SK-N-SH treated with all-trans-retinoic acid at 6 μM for 48 hours (cell line): Measurements from ENCODE around the gene LYSET.
"Not testable (repeated sequence)": the region's sequence is repeated elsewhere in the genome, so short reads cannot be mapped to it uniquely, and the experiment has no call there.

ENCODE experiments used
- ATAC-seq: fragments of 200-7000 bp; cut with Tn5 transposase; 3 replicates; pipeline ENCODE4 v1.9.1; 2020; ENCODE audit warnings: mild to moderate bottlenecking, moderate library complexity
- BACH2 ChIP-seq: fragments of 250-450 bp; sonication (Bioruptor Pico); IDR thresholded peaks from 2 replicates; pipeline ENCODE4 v1.9.0; 2021; ENCODE audit warnings: mild to moderate bottlenecking, borderline replicate concordance
- CSDC2 ChIP-seq: fragments of 250-450 bp; sonication (Bioruptor Pico); IDR thresholded peaks from 2 replicates; pipeline ENCODE4 v1.5.0; 2020; ENCODE audit warnings: mild to moderate bottlenecking, moderate library complexity
- ESRRG ChIP-seq: fragments of 250-450 bp; sonication (Bioruptor Pico); IDR thresholded peaks from 2 replicates; pipeline ENCODE4 v1.6.1; 2021; ENCODE audit warnings: mild to moderate bottlenecking
- GLIS3 ChIP-seq: fragments of 250-450 bp; sonication (Bioruptor Pico); IDR thresholded peaks from 2 replicates; pipeline ENCODE4 v1.5.0; 2020; ENCODE audit warnings: mild to moderate bottlenecking, moderate library complexity
- ISL1 ChIP-seq: fragments of 250-450 bp; sonication (Bioruptor Pico); IDR thresholded peaks from 2 replicates; pipeline ENCODE4 v2.1.2; 2022; ENCODE audit warnings: mild to moderate bottlenecking, moderate library complexity
- OSR1 ChIP-seq: fragments of 250-450 bp; sonication (Bioruptor Pico); IDR thresholded peaks from 2 replicates; pipeline ENCODE4 v1.8.0; 2022; ENCODE audit warnings: moderate library complexity, mild to moderate bottlenecking, inconsistent platforms
- PPARA ChIP-seq: fragments of 250-450 bp; sonication (Bioruptor Pico); IDR thresholded peaks from 2 replicates; pipeline ENCODE4 v1.5.0; 2020; ENCODE audit warnings: mild to moderate bottlenecking, borderline replicate concordance
- SNAI2 ChIP-seq: fragments of 250-450 bp; sonication (Bioruptor Pico); IDR thresholded peaks from 2 replicates; pipeline ENCODE4 v1.5.0; 2020; ENCODE audit warnings: mild to moderate bottlenecking, moderate library complexity
- TCF4 ChIP-seq: fragments of 250-450 bp; sonication (Bioruptor Pico); IDR thresholded peaks from 2 replicates; pipeline ENCODE4 v1.8.0; 2021; ENCODE audit warnings: mild to moderate bottlenecking, moderate library complexity, borderline replicate concordance
- TOX ChIP-seq: fragments of 250-450 bp; sonication (Bioruptor Pico); IDR thresholded peaks from 2 replicates; pipeline ENCODE4 v1.8.0; 2021; ENCODE audit warnings: mild to moderate bottlenecking, moderate library complexity, borderline replicate concordance
- ZC3H10 ChIP-seq: fragments of 250-450 bp; sonication (Bioruptor Pico); IDR thresholded peaks from 2 replicates; pipeline ENCODE4 v1.5.1; 2021; ENCODE audit warnings: mild to moderate bottlenecking, moderate library complexity
- ZFP3 ChIP-seq: fragments of 250-450 bp; sonication (Bioruptor Pico); IDR thresholded peaks from 2 replicates; pipeline ENCODE4 v1.5.0; 2020; ENCODE audit warnings: mild to moderate bottlenecking, moderate library complexity
- ZFP30 ChIP-seq: fragments of 450-650 bp; formaldehyde crosslinking; IDR thresholded peaks from 2 replicates; pipeline ENCODE4 v1.5.0; 2022; ENCODE audit warnings: mild to moderate bottlenecking, moderate library complexity
- ZNF565 ChIP-seq: fragments of 450-650 bp; formaldehyde crosslinking; conservative IDR thresholded peaks from 2 replicates; pipeline ENCODE4 v1.5.0; 2020; ENCODE audit warnings: low read depth, mild to moderate bottlenecking, moderate library complexity
- ZNF70 ChIP-seq: fragments of 450-650 bp; formaldehyde crosslinking; IDR thresholded peaks from 2 replicates; pipeline ENCODE4 v1.5.0; 2020; ENCODE audit warnings: mild to moderate bottlenecking, moderate library complexity
- ZNF8 ChIP-seq: fragments of 450-650 bp; formaldehyde crosslinking; IDR thresholded peaks from 2 replicates; pipeline ENCODE4 v1.5.0; 2020; ENCODE audit warnings: mild to moderate bottlenecking, moderate library complexity
- TF ChIP-seq, protein P1 (sequence below): fragments of 250-450 bp; sonication (Bioruptor Pico); IDR thresholded peaks from 2 replicates; pipeline ENCODE4 v1.8.0; 2020; ENCODE audit warnings: mild to moderate bottlenecking, moderate library complexity, borderline replicate concordance
- TF ChIP-seq, protein P2 (sequence below): fragments of 250-450 bp; sonication (Bioruptor Pico); IDR thresholded peaks from 2 replicates; pipeline ENCODE4 v1.5.1; 2021; ENCODE audit warnings: mild to moderate bottlenecking, moderate library complexity
- TF ChIP-seq, protein P3 (sequence below): fragments of 250-450 bp; sonication (Bioruptor Pico); IDR thresholded peaks from 2 replicates; pipeline ENCODE4 v1.5.1; 2020; ENCODE audit warnings: low read depth, mild to moderate bottlenecking, moderate library complexity
- TF ChIP-seq, protein P4 (sequence below): fragments of 250-450 bp; sonication (Bioruptor Pico); IDR thresholded peaks from 2 replicates; pipeline ENCODE4 v1.5.0; 2020; ENCODE audit warnings: mild to moderate bottlenecking, moderate library complexity
- TF ChIP-seq, protein P5 (sequence below): fragments of 250-450 bp; sonication (Bioruptor Pico); IDR thresholded peaks from 2 replicates; pipeline ENCODE4 v1.8.0; 2021; ENCODE audit warnings: low read depth, mild to moderate bottlenecking, moderate library complexity, borderline replicate concordance

LYSET gene

DNA sequence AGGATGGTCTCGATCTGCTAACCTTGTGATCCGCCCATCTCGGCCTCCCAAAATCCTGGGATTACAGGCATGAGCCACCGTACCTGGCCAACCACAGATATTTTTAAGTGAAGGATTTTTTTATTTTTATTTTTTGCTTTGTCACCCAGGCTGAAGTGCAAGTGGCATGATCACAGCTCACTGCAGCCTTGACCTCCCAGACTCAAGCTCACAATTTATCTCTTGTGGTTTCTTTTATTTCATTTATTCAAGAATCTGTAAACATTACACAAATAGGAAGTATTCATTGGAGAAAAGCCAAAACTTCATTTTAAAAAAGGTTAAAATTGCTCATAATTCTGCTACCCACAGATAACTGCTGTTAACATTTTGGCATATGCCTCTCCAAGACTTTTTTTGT is 13.7 kb upstream of the LYSET start:
- ATAC-seq = no peak
- TF ChIP-seq GLIS3 (no peak), ZNF70 (CRISPR knock-in tag) (no peak), ZNF565 (CRISPR knock-in tag) (no peak)

DNA sequence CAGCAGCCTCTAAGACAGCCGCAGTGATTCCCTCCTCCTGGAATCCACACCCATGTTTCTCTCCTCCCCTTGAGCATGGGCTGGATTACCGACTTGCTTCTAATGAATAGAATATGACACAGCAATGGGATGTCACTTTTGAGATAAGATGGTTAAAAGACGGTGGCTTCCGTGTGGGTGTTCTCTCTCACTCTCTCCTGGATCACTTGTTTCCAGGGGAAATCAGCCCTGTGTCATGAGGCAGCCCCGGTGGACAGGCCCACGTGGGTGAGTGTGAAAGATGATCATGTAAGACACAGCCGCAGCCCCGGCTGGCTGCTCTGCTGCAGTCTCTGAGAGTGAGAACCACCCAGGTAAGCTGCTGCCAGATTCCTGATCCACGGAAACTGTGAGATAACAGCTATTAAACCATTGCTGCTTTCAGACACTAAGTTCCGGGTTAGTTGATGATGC is 11.1 kb upstream of the LYSET start:
- TF ChIP-seq ISL1 (CRISPR knock-in tag) (no peak), TOX (CRISPR knock-in tag) (no peak), PPARA (CRISPR knock-in tag) (no peak), ZC3H10 (CRISPR knock-in tag) (no peak), ZFP3 (CRISPR knock-in tag) (no peak), ZNF8 (CRISPR knock-in tag) (no peak), OSR1 (CRISPR knock-in tag) (no peak), GLIS3 (no peak), ZFP30 (no peak), ZNF70 (CRISPR knock-in tag) (no peak), BACH2 (no peak), TCF4 (CRISPR knock-in tag) (no peak), ESRRG (no peak), SNAI2 (CRISPR knock-in tag) (no peak), CSDC2 (CRISPR knock-in tag) (no peak)
- TF ChIP-seq, protein P1, sequence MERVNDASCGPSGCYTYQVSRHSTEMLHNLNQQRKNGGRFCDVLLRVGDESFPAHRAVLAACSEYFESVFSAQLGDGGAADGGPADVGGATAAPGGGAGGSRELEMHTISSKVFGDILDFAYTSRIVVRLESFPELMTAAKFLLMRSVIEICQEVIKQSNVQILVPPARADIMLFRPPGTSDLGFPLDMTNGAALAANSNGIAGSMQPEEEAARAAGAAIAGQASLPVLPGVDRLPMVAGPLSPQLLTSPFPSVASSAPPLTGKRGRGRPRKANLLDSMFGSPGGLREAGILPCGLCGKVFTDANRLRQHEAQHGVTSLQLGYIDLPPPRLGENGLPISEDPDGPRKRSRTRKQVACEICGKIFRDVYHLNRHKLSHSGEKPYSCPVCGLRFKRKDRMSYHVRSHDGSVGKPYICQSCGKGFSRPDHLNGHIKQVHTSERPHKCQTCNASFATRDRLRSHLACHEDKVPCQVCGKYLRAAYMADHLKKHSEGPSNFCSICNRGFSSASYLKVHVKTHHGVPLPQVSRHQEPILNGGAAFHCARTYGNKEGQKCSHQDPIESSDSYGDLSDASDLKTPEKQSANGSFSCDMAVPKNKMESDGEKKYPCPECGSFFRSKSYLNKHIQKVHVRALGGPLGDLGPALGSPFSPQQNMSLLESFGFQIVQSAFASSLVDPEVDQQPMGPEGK (CRISPR knock-in tag) = no peak
- TF ChIP-seq, protein P2, sequence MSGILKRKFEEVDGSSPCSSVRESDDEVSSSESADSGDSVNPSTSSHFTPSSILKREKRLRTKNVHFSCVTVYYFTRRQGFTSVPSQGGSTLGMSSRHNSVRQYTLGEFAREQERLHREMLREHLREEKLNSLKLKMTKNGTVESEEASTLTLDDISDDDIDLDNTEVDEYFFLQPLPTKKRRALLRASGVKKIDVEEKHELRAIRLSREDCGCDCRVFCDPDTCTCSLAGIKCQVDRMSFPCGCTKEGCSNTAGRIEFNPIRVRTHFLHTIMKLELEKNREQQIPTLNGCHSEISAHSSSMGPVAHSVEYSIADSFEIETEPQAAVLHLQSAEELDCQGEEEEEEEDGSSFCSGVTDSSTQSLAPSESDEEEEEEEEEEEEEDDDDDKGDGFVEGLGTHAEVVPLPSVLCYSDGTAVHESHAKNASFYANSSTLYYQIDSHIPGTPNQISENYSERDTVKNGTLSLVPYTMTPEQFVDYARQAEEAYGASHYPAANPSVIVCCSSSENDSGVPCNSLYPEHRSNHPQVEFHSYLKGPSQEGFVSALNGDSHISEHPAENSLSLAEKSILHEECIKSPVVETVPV (CRISPR knock-in tag) = no peak
- TF ChIP-seq, protein P3, sequence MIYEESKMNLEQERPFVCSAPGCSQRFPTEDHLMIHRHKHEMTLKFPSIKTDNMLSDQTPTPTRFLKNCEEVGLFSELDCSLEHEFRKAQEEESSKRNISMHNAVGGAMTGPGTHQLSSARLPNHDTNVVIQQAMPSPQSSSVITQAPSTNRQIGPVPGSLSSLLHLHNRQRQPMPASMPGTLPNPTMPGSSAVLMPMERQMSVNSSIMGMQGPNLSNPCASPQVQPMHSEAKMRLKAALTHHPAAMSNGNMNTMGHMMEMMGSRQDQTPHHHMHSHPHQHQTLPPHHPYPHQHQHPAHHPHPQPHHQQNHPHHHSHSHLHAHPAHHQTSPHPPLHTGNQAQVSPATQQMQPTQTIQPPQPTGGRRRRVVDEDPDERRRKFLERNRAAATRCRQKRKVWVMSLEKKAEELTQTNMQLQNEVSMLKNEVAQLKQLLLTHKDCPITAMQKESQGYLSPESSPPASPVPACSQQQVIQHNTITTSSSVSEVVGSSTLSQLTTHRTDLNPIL (CRISPR knock-in tag) = no peak
- TF ChIP-seq, protein P4, sequence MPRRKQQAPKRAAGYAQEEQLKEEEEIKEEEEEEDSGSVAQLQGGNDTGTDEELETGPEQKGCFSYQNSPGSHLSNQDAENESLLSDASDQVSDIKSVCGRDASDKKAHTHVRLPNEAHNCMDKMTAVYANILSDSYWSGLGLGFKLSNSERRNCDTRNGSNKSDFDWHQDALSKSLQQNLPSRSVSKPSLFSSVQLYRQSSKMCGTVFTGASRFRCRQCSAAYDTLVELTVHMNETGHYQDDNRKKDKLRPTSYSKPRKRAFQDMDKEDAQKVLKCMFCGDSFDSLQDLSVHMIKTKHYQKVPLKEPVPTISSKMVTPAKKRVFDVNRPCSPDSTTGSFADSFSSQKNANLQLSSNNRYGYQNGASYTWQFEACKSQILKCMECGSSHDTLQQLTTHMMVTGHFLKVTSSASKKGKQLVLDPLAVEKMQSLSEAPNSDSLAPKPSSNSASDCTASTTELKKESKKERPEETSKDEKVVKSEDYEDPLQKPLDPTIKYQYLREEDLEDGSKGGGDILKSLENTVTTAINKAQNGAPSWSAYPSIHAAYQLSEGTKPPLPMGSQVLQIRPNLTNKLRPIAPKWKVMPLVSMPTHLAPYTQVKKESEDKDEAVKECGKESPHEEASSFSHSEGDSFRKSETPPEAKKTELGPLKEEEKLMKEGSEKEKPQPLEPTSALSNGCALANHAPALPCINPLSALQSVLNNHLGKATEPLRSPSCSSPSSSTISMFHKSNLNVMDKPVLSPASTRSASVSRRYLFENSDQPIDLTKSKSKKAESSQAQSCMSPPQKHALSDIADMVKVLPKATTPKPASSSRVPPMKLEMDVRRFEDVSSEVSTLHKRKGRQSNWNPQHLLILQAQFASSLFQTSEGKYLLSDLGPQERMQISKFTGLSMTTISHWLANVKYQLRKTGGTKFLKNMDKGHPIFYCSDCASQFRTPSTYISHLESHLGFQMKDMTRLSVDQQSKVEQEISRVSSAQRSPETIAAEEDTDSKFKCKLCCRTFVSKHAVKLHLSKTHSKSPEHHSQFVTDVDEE (CRISPR knock-in tag) = no peak
- TF ChIP-seq, protein P5, sequence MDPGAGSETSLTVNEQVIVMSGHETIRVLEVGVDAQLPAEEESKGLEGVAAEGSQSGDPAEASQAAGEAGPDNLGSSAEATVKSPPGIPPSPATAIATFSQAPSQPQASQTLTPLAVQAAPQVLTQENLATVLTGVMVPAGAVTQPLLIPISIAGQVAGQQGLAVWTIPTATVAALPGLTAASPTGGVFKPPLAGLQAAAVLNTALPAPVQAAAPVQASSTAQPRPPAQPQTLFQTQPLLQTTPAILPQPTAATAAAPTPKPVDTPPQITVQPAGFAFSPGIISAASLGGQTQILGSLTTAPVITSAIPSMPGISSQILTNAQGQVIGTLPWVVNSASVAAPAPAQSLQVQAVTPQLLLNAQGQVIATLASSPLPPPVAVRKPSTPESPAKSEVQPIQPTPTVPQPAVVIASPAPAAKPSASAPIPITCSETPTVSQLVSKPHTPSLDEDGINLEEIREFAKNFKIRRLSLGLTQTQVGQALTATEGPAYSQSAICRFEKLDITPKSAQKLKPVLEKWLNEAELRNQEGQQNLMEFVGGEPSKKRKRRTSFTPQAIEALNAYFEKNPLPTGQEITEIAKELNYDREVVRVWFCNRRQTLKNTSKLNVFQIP (CRISPR knock-in tag) = no peak
- peak; percentile 71 for ATAC-seq

DNA sequence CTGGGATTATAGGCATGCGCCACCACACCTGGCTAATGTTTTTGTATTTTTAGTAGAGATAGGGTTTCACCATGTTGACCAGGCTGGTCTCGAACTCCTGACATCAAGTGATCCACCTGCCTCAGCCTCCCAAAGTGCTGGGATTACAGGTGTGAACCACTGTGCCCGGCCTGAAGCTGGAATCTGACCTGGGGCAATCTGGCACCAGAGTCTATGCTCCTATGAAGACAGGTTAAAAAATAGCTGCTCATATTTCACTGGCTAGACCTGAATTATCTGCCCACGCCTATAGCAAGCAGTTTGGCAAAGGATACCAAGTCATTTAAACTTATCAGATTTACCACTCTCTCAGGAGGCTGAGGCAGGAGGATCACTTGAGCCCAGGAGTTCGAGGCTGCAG is 10.4 kb upstream of the LYSET start:
- not testable (repeated sequence) for ATAC-seq

DNA sequence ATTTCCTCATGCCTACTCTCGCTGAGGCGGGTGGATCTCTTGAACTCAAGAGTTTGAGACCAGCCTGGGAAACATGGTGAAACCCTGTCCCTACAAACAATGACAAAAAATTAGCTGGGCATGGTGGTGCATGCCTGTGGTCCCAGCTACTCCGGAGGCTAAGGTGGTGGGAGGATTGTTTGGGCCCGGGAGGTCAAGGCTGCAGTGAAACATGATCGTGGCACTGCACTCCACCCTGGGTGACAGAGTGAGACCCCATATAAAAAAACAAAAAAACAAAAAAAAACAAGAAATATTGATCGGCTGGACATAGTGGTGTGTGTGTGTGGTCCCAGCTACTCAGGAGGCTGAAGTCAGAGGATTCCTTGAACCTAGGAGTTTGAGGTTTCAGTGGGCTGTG is 9.6 kb upstream of the LYSET start:
- no peak for ATAC-seq
- TF ChIP-seq, protein P2 (CRISPR knock-in tag) = no peak
- TF ChIP-seq ZC3H10 (CRISPR knock-in tag) (no peak), TOX (CRISPR knock-in tag) (no peak), TCF4 (CRISPR knock-in tag) (no peak)
- TF ChIP-seq, protein P5 (CRISPR knock-in tag) = no peak
- TF ChIP-seq, protein P3 (CRISPR knock-in tag) = no peak
- TF ChIP-seq, protein P1 (CRISPR knock-in tag) = no peak
